Activated B cell treated with CpG ODN at 0.5 μM for 24 hours (primary cell): Measurements from ENCODE around the gene LMX1A. TPM values are rescaled to one million over a fixed set of nuclear protein-coding genes. Genes with fewer than 3 reads are reported as not detected.

Experiments
- ATAC-seq: fragments of 200-7000 bp; cut with Tn5 transposase; one replicate; pipeline ENCODE4 v1.10.0; 2021; ENCODE audit warnings: low read depth, mild to moderate bottlenecking, moderate library complexity
- CTCF ChIA-PET: fragments of 350-600 bp; sonication (Branson Sonifier 250); formaldehyde crosslinking; loops from one replicate; lab custom pipeline; 2021; ENCODE audit warnings: antibody characterized with exemption; lab: Charles Lee
- POLR2A ChIA-PET: fragments of 350-600 bp; sonication (Branson Sonifier 250); formaldehyde crosslinking; loops from one replicate; lab custom pipeline; 2021; ENCODE audit warnings: antibody characterized with exemption; lab: Charles Lee
- DNase-seq: peaks from one replicate; pipeline ENCODE4 v3.0.0; 2022
- H3K27ac Mint-ChIP-seq: one replicate; pipeline ENCODE4 v1.8.0; 2020; ENCODE audit warnings: mixed read lengths
- H3K27me3 Mint-ChIP-seq: one replicate; pipeline ENCODE4 v1.8.0; 2021; ENCODE audit warnings: mixed read lengths
- H3K36me3 Mint-ChIP-seq: one replicate; pipeline ENCODE4 v1.8.0; 2021; ENCODE audit warnings: low read depth, mixed read lengths
- H3K4me1 Mint-ChIP-seq: one replicate; pipeline ENCODE4 v1.8.0; 2021; ENCODE audit warnings: mixed read lengths
- H3K4me3 Mint-ChIP-seq: one replicate; pipeline ENCODE4 v1.8.0; 2020; ENCODE audit warnings: mild to moderate bottlenecking, mixed read lengths
- H3K9me3 Mint-ChIP-seq: one replicate; pipeline ENCODE4 v1.8.0; 2020; ENCODE audit warnings: mixed read lengths
- CTCF ChIP-seq: fragments of 200-600 bp; IDR thresholded peaks from one replicate; pipeline ENCODE4 v1.8.0; 2022; ENCODE audit warnings: antibody characterized with exemption, mild to moderate bottlenecking
- intact Hi-C: fragments of 100-400 bp; cut with micrococcal nuclease; formaldehyde crosslinking; loops from one replicate; pipeline ENCODE4 v1.15.1; 2024
- total RNA-seq: library from RNA; stranded (reverse); gene quantifications from 2 replicates; pipeline ENCODE4 v1.2.3, GENCODE V29; 2022

LMX1A gene
- total RNA-seq, 1 donor from 2014 or later = not detected

DNA sequence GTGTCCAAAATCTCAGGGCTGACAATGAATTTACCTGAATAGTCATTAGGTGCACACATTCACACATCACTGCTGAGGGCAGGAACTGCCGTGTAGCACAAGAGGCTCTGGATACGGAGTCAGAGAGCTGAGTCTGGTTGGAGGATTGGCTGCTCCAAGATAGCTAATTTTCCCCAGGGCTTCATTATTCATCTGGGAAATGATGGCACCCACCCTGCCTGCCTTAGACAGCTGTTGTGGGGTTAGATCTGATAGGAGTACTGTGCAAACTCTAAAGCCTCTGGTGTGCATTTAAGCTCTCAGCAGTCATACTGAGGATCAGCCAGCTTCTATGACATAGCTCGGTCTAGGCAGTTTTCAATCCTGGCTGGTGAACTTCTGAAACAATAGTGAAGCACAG, 67.0 kb downstream of the LMX1A start:
- ATAC-seq = no peak
- Mint-ChIP-seq H3K27ac (no peak overlapping the region), H3K27me3 (peaks cover 13% of the 10 kb centered on the region), H3K36me3 (no peaks in the 10 kb centered on the region), H3K4me1 (no peaks in the 10 kb centered on the region), H3K4me3 (no peak overlapping the region), H3K9me3 (no peaks in the 10 kb centered on the region)
- intact Hi-C loops = no loop called here
- no peak for DNase-seq
- ChIA-PET CTCF (no interaction called here), POLR2A (no interaction called here)
- no peak for TF ChIP-seq CTCF

DNA sequence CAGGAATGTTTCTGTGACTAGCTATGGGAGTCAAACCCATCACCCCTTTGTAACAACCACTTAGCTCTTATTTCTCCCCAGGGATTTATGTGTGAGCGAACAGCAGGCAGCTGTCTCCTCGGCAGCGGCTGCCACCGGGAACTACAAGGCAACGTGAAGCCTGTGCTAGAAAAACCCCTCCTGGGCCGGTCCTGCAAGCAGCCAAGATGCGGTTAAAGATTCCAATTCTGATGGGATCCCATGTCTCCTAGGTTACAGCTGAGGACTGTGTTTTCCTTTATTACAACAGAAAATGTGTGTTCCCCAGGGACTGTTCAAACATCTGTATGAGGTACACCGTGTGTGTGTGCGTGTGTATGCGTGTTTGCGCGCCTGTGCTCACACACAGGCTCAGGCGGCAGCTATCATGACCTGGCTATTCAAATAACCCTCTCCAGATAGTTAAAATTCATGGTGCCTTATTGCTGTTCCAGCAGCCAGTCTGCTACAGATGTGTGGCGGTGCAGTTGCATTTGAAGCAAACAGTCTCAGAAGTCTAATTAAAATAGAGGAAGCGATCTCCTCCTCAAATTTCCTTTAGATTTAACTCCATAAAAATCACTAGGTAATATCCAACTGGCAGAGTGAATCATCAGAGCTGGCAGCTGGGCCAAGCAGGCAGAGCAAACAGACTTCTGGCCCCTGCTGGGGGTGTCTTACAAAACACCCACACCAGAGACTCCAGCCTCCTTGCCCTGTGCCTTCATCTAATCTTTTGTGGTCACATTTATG, 68.0 kb downstream of the LMX1A start:
- ATAC-seq = no peak
- H3K4me1 Mint-ChIP-seq = no peaks in the 10 kb centered on the region
- DNase-seq = no peak
- ChIA-PET POLR2A (no interaction called here), CTCF (no interaction called here)
- H3K27ac Mint-ChIP-seq = no peak overlapping the region
- peaks cover 16% of the 10 kb centered on the region for H3K27me3 Mint-ChIP-seq
- H3K4me3 Mint-ChIP-seq = no peak overlapping the region
- H3K36me3 Mint-ChIP-seq = no peaks in the 10 kb centered on the region
- no peak for TF ChIP-seq CTCF
- intact Hi-C loops = no loop called here
- H3K9me3 Mint-ChIP-seq = no peaks in the 10 kb centered on the region

DNA sequence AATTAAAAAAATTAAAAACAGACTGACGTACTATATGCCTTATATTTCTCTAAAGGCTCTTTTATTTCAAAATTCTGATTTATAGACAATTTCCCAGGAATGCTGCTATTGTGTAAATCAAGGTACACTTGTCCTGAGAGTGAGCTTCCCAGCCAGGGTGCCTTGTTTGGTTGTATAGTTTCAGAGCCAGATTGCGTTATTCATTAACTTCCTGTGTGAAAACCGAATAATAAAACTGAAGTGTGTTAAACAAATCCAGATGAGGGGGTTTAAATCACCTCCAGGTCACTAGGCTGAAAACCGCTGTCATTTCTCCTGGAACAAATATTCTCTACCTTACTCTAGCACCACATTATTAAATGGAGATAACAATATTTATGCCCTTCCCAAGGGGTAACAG, 68.7 kb downstream of the LMX1A start:
- Mint-ChIP-seq H3K4me1 (no peaks in the 10 kb centered on the region), H3K36me3 (no peaks in the 10 kb centered on the region), H3K9me3 (no peaks in the 10 kb centered on the region), H3K4me3 (no peak overlapping the region), H3K27ac (no peak overlapping the region), H3K27me3 (peaks cover 20% of the 10 kb centered on the region)
- DNase-seq = no peak
- ChIA-PET CTCF (no interaction called here), POLR2A (no interaction called here)
- intact Hi-C loops = no loop called here
- no peak for ATAC-seq
- TF ChIP-seq CTCF = no peak

- Mint-ChIP-seq H3K4me1 (no peaks in the 10 kb centered on the region), H3K4me3 (no peak overlapping the region), H3K27me3 (peaks cover 24% of the 10 kb centered on the region), H3K27ac (no peak overlapping the region), H3K36me3 (no peaks in the 10 kb centered on the region), H3K9me3 (no peaks in the 10 kb centered on the region)
- no peak for TF ChIP-seq CTCF
- no peak for ATAC-seq
- POLR2A ChIA-PET = no interaction called here
- CTCF ChIA-PET = no interaction called here
- intact Hi-C loops = no loop called here
- DNase-seq = no peak
Observed at GRCh38 chr1:165287329-165287728, 69.2 kb downstream of the LMX1A start.

DNA sequence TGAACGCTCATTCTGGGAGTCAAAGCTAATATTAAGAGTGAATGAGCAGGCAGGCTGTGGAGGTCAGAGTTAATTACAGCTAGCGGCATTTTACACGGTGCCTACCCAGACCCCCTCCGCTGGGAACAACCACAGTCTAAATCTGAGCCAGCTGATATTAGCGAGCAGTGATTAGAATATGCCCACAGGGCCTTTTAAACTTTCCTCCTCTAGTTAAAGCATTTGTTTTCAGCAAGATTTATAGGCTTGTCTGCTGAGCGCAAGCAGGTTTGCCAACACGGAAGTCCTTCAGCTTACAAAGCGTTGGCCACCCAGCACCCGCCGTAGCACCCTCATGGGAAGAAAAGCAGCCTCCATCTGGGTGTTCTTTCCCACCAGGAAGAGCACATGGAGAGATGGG, 72.1 kb downstream of the LMX1A start:
- TF ChIP-seq CTCF = no peak
- DNase-seq (no peak), ATAC-seq (no peak)
- no peak overlapping the region for H3K27ac Mint-ChIP-seq
- ChIA-PET CTCF (no interaction called here), POLR2A (no interaction called here)
- no peaks in the 10 kb centered on the region for H3K9me3 Mint-ChIP-seq
- no peak overlapping the region for H3K4me3 Mint-ChIP-seq
- H3K4me1 Mint-ChIP-seq = no peaks in the 10 kb centered on the region
- H3K27me3 Mint-ChIP-seq = peaks cover 21% of the 10 kb centered on the region
- intact Hi-C loops = no loop called here
- H3K36me3 Mint-ChIP-seq = no peaks in the 10 kb centered on the region
